Measurements from ENCODE around the gene CLDN5. TPM values are rescaled to one million over a fixed set of nuclear protein-coding genes. Genes with fewer than 3 reads are reported as not detected.

Gene CLDN5
- total and polyA plus RNA-seq, 11 donors, result 16.8 to 79.0 (median 38.1) TPM

DNA sequence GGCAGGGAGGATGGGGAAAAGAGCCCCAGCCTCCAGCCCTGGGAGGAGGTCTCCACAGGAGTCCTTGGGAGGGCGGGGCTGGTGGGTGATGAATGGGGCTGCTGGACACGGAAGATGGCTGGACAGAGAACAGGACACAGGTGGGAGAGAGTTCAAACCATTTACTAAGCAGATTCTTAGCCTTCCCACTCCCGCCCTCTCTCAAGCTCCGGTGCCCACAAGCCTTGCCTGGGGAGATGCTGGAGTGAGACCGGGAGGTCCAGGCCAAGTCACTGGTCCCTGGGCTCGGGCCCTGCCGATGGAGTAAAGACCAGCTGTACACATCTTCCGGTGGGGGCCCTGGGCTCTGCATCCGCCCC, 1.4 kb downstream of the CLDN5 start:
- H3K27me3 ChIP-seq, result peaks cover 9 to 35% (median 20%) of the 10 kb centered on the region in 9 donors
- no peak for ATAC-seq
- peaks cover 0 to 7% (median 0%) of the 10 kb centered on the region in 9 donors for H3K36me3 ChIP-seq
- WGBS, 4 donors, result 25 to 37% (median 30%) methylated on average over 6 to 9 of the region's 9 CpGs
- no peaks in the 10 kb centered on the region for H3K9me3 ChIP-seq
- TF ChIP-seq, protein P1, sequence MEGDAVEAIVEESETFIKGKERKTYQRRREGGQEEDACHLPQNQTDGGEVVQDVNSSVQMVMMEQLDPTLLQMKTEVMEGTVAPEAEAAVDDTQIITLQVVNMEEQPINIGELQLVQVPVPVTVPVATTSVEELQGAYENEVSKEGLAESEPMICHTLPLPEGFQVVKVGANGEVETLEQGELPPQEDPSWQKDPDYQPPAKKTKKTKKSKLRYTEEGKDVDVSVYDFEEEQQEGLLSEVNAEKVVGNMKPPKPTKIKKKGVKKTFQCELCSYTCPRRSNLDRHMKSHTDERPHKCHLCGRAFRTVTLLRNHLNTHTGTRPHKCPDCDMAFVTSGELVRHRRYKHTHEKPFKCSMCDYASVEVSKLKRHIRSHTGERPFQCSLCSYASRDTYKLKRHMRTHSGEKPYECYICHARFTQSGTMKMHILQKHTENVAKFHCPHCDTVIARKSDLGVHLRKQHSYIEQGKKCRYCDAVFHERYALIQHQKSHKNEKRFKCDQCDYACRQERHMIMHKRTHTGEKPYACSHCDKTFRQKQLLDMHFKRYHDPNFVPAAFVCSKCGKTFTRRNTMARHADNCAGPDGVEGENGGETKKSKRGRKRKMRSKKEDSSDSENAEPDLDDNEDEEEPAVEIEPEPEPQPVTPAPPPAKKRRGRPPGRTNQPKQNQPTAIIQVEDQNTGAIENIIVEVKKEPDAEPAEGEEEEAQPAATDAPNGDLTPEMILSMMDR (IDR thresholded peaks at IDR 0.05), result no peak
- no peak for TF ChIP-seq POLR2A (IDR thresholded peaks at IDR 0.05)
- H3K4me3 ChIP-seq, result peak overlapping the region; percentile 36 to 80 (median 62)
- peaks cover 5 to 61% (median 29%) of the 10 kb centered on the region in 12 donors for H3K4me1 ChIP-seq
- DNase-seq, result no peak
- H3K27ac ChIP-seq, result peak overlapping the region; percentile 71 to 97 (median 88)
- intact Hi-C loops (cut with DNase I), result loop anchor here in 3 of 10 donors (5.0 to 10.0 kb wide), 3 partner anchors 44 to 102 kb away; no protein-coding TSS in a partner anchor

DNA sequence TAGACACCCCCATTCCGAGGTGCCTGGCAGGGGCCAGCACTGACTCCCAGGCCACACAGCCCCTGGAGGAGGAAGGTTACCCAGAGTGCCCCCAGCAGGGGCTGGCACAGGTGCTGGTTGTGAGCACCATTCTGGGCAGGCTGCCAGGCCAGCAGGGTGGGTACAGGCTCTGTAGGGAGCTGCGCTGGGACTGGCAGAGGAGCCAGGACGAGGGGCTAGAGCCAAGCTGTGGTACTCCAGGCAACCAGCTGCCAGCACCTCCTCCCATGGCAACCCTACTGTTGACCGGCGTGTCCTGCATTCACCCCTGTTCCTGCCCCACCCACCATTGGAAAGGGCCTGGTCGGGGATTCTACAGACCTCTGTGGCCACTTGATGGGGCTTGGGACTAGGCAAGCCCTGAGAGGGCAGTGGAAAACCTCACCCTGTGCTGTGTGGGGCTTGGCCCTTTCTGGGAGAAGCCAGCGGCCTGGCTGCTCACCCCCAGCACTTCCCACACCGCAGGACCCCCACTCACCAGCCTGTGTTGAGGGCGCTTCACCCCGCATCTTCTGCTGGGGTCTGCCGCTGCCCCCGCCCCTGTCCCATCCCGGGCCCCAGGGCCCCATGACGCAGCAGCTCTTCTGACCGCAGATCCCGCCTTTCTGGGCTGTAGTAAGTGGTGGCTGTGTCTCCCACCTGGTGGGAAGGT, 1.9 kb downstream of the CLDN5 start:
- Histone ChIP-seq H3K36me3 (peaks cover 0 to 7% (median 0%) of the 10 kb centered on the region in 9 donors), H3K27me3 (peaks cover 9 to 35% (median 20%) of the 10 kb centered on the region in 9 donors), H3K27ac (peak overlapping the region; percentile 71 to 97 (median 88)), H3K4me3 (peak overlapping the region; percentile 36 to 80 (median 62)), H3K4me1 (peaks cover 5 to 56% (median 26%) of the 10 kb centered on the region in 12 donors), H3K9me3 (no peaks in the 10 kb centered on the region)
- TF ChIP-seq, protein P1 (IDR thresholded peaks at IDR 0.05), result no peak
- TF ChIP-seq POLR2A (IDR thresholded peaks at IDR 0.05), result no peak
- 41 to 63% (median 48%) methylated on average over 15 to 16 of the region's 16 CpGs for WGBS, 4 donors
- peak in 4 of 5 donors; percentile 49 to 79 (median 74) for DNase-seq
- peak; percentile 13 to 70 (median 34) for ATAC-seq
- intact Hi-C loops (cut with DNase I), result loop anchor here in 3 of 10 donors (5.0 to 10.0 kb wide), 3 partner anchors 45 to 102 kb away; no protein-coding TSS in a partner anchor

DNA sequence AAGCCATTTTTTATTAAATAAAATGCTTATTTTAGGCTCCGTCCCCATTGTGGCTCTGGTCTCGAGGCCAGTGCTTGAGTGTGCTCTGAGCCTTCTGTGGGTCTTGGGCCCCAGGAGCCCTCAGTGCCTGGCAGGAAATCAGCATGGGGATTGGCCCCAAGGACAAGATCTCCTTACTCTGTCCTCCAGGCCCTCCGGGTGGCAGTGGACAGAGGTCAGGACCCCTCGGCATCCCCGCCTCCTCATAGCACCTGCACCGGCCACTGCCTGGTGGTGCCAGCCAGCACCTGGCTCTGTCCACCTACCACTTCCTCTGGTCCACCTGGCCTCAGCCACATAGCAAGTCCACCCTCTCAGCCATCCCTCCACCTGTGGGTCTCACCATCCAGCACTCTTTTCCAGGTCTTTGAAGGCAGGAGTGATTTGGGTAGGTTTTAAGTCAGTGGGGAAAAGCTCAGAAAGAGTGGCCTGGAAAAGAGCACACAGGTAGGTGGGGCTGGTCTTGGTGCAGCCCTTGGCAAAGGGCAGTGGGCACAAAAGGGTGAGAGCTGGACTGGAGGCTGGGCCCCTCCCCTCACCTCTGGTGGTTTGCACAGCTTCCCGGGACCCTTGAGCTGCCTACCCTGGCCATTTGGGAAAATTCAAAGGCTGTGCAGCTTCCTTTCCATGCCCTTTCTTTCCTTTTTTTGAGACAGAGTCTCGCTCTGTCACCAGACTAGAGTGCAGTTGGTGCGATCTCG, 3.5 kb downstream of the CLDN5 start:
- Histone ChIP-seq H3K4me3 (peak overlapping the region in 10 of 12 donors; percentile 50 to 80 (median 66)), H3K9me3 (no peaks in the 10 kb centered on the region), H3K4me1 (peaks cover 0 to 40% (median 18%) of the 10 kb centered on the region in 12 donors), H3K36me3 (peaks cover 0 to 7% (median 0%) of the 10 kb centered on the region in 9 donors), H3K27ac (peak overlapping the region in 6 of 12 donors; percentile 28 to 97 (median 90)), H3K27me3 (peaks cover 9 to 34% (median 18%) of the 10 kb centered on the region in 9 donors)
- intact Hi-C loops (cut with DNase I), result loop anchor here in 3 of 10 donors (5.0 to 10.0 kb wide), 3 partner anchors 47 to 104 kb away; no protein-coding TSS in a partner anchor
- TF ChIP-seq, protein P1 (IDR thresholded peaks at IDR 0.05), result no peak
- no peak for TF ChIP-seq POLR2A (IDR thresholded peaks at IDR 0.05)
- no peak for DNase-seq
- WGBS, 4 donors, result 79 to 91% (median 82%) methylated on average over 10 of the region's 10 CpGs
- no peak for ATAC-seq

All from heart left ventricle (tissue), 16 donors.